22Rv1 (cell line): ENCODE results near the gene ZFP64.

Experiments
- ZFX ChIP-seq: fragments of 450-650 bp; IDR thresholded peaks from 2 replicates; pipeline ENCODE4 v1.6.1; 2017; ENCODE audit warnings: antibody characterized with exemption, borderline replicate concordance
- TF ChIP-seq, protein P1 (sequence below): fragments of 450-650 bp; IDR thresholded peaks from 2 replicates; pipeline ENCODE4 v1.5.1; 2017; ENCODE audit warnings: mild to moderate bottlenecking

DNA sequence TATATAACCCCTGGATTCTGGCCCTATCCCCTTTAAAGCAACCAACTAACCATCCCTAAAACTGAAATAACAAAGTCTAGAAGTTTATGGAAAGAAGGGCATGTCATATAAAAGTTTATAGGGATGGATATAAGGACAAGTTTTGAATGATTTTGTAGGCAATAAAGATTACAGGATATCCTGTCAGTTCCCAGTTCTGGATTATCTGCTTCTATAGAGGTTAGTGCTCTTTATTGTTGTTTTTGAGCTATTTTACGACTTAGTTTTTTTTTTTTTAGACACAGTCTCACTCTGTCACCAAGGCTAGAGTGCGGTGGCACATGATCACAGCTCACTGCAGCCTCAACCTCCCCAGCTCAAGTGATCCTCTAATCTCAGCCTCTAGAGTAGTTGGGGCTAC, 48.3 kb downstream of the ZFP64 start:
- TF ChIP-seq, protein P1, sequence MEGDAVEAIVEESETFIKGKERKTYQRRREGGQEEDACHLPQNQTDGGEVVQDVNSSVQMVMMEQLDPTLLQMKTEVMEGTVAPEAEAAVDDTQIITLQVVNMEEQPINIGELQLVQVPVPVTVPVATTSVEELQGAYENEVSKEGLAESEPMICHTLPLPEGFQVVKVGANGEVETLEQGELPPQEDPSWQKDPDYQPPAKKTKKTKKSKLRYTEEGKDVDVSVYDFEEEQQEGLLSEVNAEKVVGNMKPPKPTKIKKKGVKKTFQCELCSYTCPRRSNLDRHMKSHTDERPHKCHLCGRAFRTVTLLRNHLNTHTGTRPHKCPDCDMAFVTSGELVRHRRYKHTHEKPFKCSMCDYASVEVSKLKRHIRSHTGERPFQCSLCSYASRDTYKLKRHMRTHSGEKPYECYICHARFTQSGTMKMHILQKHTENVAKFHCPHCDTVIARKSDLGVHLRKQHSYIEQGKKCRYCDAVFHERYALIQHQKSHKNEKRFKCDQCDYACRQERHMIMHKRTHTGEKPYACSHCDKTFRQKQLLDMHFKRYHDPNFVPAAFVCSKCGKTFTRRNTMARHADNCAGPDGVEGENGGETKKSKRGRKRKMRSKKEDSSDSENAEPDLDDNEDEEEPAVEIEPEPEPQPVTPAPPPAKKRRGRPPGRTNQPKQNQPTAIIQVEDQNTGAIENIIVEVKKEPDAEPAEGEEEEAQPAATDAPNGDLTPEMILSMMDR: no peak
- no peak for TF ChIP-seq ZFX
